HG03565 (cell line): ENCODE data around the gene SALL3.
A peak's percentile ranks its signal among the peaks of the same experiment; 100 is the strongest.

ENCODE experiments used
- ATAC-seq: cut with Tn5 transposase; IDR thresholded peaks from one replicate; pipeline ENCODE4 v1.9.1; 2021; ENCODE audit warnings: mild to moderate bottlenecking, moderate library complexity; ENCODE audit not compliant: unreplicated experiment

Gene SALL3

GRCh38 chr18:78979056-78979729 is 425 bp upstream of the SALL3 start:
- ATAC-seq = no peak

- ATAC-seq = no peak
These were observed 707 bp downstream of the SALL3 start for GRCh38 chr18:78980279-78980771.

GRCh38 chr18:78980777-78981380 is 1.3 kb downstream of the SALL3 start:
- no peak for ATAC-seq

- ATAC-seq = no peak
These were observed 1.8 kb downstream of the SALL3 start for GRCh38 chr18:78981394-78981831.

- no peak for ATAC-seq
These were observed 2.5 kb downstream of the SALL3 start for GRCh38 chr18:78981989-78982620.

GRCh38 chr18:78983512-78983911 is 3.9 kb downstream of the SALL3 start:
- no peak for ATAC-seq

GRCh38 chr18:78984941-78985784 is 5.5 kb downstream of the SALL3 start:
- ATAC-seq = peak; percentile 91

- no peak for ATAC-seq
These were observed 6.4 kb downstream of the SALL3 start for GRCh38 chr18:78986018-78986481.

GRCh38 chr18:78991446-78991845 is 11.8 kb downstream of the SALL3 start:
- no peak for ATAC-seq

- no peak for ATAC-seq
These were observed 12.7 kb downstream of the SALL3 start for GRCh38 chr18:78992041-78993011.

GRCh38 chr18:78993014-78993926 is 13.7 kb downstream of the SALL3 start:
- ATAC-seq = no peak

- ATAC-seq = no peak
These were observed 14.4 kb downstream of the SALL3 start for GRCh38 chr18:78994000-78994399.

GRCh38 chr18:78994531-78994930 is 14.9 kb downstream of the SALL3 start:
- no peak for ATAC-seq

- ATAC-seq = no peak
These were observed 15.5 kb downstream of the SALL3 start for GRCh38 chr18:78994977-78995582.

GRCh38 chr18:78995740-78996395 is 16.2 kb downstream of the SALL3 start:
- ATAC-seq = no peak

- ATAC-seq = no peak
These were observed 17.3 kb downstream of the SALL3 start for GRCh38 chr18:78996741-78997490.

- ATAC-seq = no peak
These were observed 18.9 kb downstream of the SALL3 start for GRCh38 chr18:78998371-78999071.
